Vagina (tissue), 2 donors: ENCODE measurements around the gene ZNF521.

Source experiments
- POLR2A ChIP-seq, 2 donors: fragments of 450-650 bp; IDR thresholded peaks; one replicate each; pipeline ENCODE4 v1.6.1; 2017; ENCODE audit warnings: antibody characterized with exemption in 2 of 2, mild to moderate bottlenecking in 2 of 2, moderate library complexity in 2 of 2
- TF ChIP-seq, protein P1 (sequence below), 3 experiments: fragments of 450-650 bp in 2 of 3; fragments of 200-600 bp in 1 of 3; sonication (generic) in 1 of 3; IDR thresholded peaks; one replicate each; pipeline ENCODE4 v1.5.1; 2017 to 2019; ENCODE audit warnings: antibody characterized with exemption in 3 of 3, mild to moderate bottlenecking in 2 of 3, moderate library complexity in 2 of 3

DNA sequence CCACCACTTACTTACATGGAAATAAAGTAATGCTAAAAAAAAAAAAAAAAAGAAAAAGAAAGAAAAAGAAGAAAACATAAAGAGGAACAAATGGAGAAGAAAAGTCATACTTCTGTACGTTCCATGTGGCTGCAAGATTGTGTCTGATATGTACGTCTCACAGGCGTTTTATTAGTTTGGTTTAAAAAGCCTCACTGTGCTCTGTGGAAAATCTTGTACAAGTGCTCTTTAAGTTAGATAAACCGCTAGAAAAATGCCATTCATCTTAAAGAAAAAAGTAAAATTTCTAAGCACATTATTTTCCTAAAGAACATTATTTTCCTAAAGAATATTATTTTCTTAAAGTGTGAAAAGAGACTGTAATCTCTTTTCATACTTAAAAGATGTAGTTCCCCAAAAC lies 165.1 kb downstream of the ZNF521 start:
- TF ChIP-seq POLR2A (IDR thresholded peaks at IDR 0.05): no peak
- TF ChIP-seq, protein P1, sequence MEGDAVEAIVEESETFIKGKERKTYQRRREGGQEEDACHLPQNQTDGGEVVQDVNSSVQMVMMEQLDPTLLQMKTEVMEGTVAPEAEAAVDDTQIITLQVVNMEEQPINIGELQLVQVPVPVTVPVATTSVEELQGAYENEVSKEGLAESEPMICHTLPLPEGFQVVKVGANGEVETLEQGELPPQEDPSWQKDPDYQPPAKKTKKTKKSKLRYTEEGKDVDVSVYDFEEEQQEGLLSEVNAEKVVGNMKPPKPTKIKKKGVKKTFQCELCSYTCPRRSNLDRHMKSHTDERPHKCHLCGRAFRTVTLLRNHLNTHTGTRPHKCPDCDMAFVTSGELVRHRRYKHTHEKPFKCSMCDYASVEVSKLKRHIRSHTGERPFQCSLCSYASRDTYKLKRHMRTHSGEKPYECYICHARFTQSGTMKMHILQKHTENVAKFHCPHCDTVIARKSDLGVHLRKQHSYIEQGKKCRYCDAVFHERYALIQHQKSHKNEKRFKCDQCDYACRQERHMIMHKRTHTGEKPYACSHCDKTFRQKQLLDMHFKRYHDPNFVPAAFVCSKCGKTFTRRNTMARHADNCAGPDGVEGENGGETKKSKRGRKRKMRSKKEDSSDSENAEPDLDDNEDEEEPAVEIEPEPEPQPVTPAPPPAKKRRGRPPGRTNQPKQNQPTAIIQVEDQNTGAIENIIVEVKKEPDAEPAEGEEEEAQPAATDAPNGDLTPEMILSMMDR (IDR thresholded peaks at IDR 0.05): no peak
